SK-N-SH (cell line): ENCODE results near the gene HILPDA.

ENCODE experiments used
- CTCF ChIP-seq: fragments of 200-600 bp; sonication (generic); IDR thresholded peaks from 2 replicates; pipeline ENCODE4 v1.6.1; 2017; ENCODE audit warnings: antibody characterized with exemption, mild to moderate bottlenecking, moderate library complexity
- EP300 ChIP-seq, 2 experiments: IDR thresholded peaks; 2 replicates each; pipeline versions ENCODE4 v1.4.0 to v1.6.1; 2012; ENCODE audit warnings: borderline replicate concordance in 1 of 2, low read depth in 1 of 2, low read length in 1 of 2
- EZH2phosphoT487 ChIP-seq: fragments of 200-600 bp; sonication (generic); IDR thresholded peaks from 2 replicates; pipeline ENCODE4 v1.6.1; 2017; ENCODE audit warnings: low read depth, mixed run types, mild to moderate bottlenecking, antibody characterized with exemption, moderate library complexity, borderline replicate concordance
- JUND ChIP-seq: IDR thresholded peaks from 2 replicates; pipeline ENCODE4 v1.4.0; 2012
- MAX ChIP-seq: IDR thresholded peaks from 2 replicates; pipeline ENCODE4 v1.4.0; 2012; ENCODE audit warnings: low read depth
- POLR2AphosphoS5 ChIP-seq: IDR thresholded peaks from 2 replicates; pipeline ENCODE4 v1.6.1; 2012; ENCODE audit warnings: low read depth, low read length
- RAD21 ChIP-seq: IDR thresholded peaks from 2 replicates; pipeline ENCODE4 v1.6.1; 2012; ENCODE audit warnings: mild to moderate bottlenecking, low read length
- RCOR1 ChIP-seq: fragments of 150-350 bp; IDR thresholded peaks from 2 replicates; pipeline ENCODE4 v1.6.1; 2017; ENCODE audit warnings: antibody characterized with exemption, low read length
- SIN3A ChIP-seq: IDR thresholded peaks from 2 replicates; pipeline ENCODE4 v1.6.1; 2012; ENCODE audit warnings: low read depth, mild to moderate bottlenecking, low read length, moderate library complexity, borderline replicate concordance
- SMC3 ChIP-seq: IDR thresholded peaks from 2 replicates; pipeline ENCODE4 v1.6.1; 2012; ENCODE audit warnings: low read depth, low read length, improper control_type of control experiment
- YY1 ChIP-seq: IDR thresholded peaks from 2 replicates; pipeline ENCODE4 v1.4.0; 2012; ENCODE audit warnings: low read depth, mild to moderate bottlenecking

GRCh38 chr7:128434413-128435326, 21.0 kb upstream of the HILPDA start:
- no peak for TF ChIP-seq SIN3A
- TF ChIP-seq CTCF, result no peak
- no peak for TF ChIP-seq RAD21
- no peak for TF ChIP-seq EZH2phosphoT487
- TF ChIP-seq POLR2AphosphoS5, result no peak
- peak; percentile 44 for TF ChIP-seq RCOR1
- TF ChIP-seq MAX, result no peak
- TF ChIP-seq YY1, result no peak
- no peak for TF ChIP-seq EP300 (IDR thresholded peaks at IDR 0.05; ENCODE audit: borderline replicate concordance in 1 of 2, low read depth in 1 of 2, low read length in 1 of 2)
- TF ChIP-seq SMC3, result no peak
- no peak for TF ChIP-seq JUND
